ENCODE measurements around the gene PLXNA3.

The PLXNA3 gene

DNA sequence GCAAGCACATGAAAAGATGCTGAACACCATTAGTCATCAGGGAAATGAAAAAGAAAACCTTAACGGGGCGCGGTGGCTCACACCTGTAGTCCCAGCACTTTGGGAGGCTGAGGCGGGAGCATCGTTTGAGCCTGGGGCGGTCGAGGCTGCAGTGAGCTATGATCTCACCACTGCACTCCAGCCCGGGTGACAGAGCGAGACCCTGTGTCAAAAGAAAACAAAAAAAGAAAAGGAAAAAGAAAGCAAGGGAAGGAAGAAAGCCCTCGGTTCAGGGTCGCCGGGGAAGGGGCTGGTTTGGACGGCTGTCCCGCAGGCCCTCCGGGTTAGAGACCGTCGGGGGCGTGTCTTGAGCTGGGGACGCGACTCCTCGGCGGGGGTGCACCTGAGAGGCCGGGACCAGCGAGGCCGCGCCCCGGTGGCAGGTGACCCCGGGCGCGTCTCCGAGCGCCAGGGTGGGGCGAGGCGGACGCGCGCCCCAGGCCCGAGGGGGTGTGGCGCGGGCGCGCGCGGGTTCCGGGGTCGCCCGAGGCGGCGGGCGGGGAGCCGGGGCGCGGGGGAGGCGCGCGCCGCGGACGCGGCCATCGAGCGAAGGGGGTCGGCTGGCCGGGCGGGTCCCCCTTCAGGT is 478 bp upstream of the PLXNA3 start:
- in situ Hi-C loops (cut with MboI; ENCODE audit: low sequenced_read_pairs), result no loop called here

DNA sequence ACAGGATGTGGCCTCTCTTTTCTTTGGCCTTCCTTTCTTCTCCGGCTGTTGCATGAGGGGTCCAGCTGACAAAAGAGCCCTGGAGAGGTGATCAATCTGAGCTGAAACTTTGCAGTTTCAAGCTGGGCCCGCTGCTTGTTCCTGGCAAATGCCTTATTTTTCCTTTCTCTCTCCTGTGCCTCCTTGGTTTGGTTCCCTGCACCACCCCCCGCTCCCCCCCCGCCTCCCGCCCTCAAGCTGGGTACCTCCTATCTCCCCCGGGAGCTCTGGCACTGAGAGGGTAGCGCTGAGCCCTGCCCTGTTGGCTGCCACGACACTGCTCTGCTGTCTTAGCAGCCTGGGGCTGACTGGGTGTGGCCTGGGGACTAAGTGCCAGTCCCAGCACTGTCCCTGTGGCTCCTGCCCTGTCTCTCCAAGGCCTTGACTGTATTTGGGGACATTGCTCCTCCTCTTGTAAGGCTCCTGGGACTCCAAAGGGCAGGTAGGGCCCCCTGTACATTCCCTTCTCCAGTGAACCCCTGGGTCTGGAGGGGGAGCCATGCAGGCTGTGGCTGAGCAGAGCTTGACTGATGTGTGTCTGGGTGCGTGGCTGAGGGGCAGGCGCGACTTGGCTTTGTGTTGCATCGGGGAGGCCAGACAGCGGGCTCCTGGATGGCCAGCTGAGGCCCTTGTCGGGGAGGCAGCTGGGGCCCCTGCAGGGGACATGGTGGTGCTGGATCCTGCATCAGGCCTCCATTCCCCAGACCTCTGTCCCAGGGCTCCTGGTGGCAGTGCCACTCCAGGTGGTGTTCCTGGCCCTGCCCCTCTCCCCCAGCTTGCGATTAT is 1.1 kb downstream of the PLXNA3 start:
- in situ Hi-C loops (cut with MboI; ENCODE audit: low sequenced_read_pairs), result no loop called here

DNA sequence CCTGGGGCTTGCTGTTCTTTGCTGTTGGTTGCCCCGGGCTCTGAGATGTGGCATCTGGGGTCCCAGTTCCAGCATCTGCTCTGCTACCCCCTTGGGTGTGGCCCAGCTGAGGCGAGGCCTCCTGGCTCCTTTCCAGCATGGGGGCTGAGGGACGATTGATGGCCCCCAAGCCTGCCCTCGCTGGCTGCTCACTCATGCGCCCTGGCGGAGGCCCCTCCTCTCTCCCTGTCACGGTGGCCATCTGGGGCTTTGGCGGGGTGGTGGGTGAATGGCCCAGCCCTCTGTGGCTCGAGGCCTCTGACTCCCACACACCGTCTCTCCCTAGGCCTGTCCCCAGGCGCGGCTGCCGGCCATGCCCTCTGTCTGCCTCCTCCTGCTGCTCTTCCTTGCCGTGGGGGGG is 1.8 kb downstream of the PLXNA3 start:
- in situ Hi-C loops (cut with MboI; ENCODE audit: low sequenced_read_pairs), result no loop called here

DNA sequence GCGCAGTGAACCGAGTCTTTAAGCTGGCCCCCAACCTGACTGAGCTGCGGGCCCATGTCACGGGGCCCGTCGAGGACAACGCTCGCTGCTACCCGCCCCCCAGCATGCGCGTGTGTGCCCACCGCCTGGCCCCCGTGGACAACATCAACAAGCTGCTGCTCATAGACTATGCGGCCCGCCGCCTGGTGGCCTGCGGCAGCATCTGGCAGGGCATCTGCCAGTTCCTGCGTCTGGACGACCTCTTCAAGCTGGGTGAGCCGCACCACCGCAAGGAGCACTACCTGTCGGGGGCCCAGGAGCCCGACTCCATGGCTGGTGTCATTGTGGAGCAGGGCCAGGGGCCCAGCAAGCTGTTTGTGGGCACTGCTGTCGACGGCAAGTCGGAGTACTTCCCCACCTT is 2.2 kb downstream of the PLXNA3 start:
- in situ Hi-C loops (cut with MboI; ENCODE audit: low sequenced_read_pairs), result no loop called here

DNA sequence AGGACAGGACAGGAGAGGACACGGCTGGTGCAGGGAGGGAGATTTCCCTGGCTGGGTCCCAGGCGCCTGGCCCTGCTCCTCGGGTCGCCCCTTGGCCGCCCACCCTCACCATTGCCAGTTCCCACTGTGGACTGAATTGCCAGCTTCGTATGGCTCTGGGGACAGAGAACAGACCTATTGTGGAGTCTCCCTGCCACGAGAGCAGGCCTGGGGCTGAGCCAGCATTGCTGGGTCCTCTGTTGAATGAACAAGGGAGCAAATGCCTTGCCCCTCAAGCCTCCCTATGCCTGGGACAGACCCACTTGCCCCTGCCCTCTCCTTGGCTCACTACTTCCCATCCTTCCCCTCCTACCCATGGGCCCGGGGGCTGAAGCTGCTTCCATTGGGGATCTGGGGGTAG is 4.3 kb downstream of the PLXNA3 start:
- in situ Hi-C loops (cut with MboI; ENCODE audit: low sequenced_read_pairs), result no loop called here

DNA sequence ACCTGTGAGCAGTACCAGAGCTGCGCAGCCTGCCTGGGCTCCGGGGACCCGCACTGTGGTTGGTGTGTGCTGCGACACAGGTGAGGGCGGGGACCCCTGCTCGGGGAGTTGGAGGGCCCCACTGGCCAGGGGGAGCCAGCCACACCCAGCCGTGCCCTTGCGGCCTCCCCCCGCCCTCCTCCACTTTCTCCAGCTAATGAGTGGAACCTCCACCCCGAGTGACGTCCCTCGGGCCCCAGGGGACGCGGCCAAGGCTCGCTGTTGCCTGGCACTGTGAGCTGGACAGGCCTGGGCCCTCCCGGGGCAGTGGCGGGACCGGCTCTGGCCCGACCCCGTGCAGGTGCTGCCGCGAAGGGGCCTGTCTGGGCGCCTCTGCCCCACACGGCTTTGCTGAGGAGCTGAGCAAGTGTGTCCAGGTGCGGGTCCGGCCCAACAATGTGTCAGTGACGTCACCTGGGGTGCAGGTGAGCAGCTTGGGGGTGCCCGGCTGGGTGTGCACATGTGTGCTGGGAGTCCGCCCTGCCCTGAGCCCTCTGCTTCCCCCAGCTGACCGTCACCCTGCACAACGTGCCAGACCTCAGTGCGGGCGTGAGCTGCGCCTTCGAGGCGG is 5.6 kb downstream of the PLXNA3 start:
- in situ Hi-C loops (cut with MboI; ENCODE audit: low sequenced_read_pairs), result no loop called here

DNA sequence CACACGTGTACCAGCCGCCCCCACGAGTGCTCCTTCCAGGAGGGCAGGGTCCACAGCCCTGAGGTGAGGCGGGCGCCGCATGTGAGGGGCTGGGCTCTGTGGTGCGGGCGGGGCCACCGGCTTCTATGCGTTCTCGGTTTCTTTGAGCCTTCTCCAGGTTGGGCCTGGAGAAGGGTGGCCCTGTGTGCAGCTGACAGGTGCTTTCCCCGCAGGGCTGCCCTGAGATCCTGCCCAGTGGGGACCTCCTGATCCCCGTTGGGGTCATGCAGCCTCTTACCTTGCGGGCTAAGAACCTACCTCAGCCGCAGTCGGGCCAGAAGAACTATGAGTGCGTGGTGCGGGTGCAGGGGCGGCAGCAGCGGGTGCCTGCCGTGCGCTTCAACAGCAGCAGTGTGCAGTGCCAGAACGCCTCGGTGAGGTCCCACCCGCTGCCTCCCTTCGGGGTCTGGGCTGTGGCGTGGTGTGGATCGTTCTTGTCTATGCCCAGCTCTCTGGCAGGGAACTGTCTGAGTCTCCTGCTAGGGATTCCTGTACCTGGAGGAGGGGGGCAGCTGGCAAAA is 6.8 kb downstream of the PLXNA3 start:
- in situ Hi-C loops (cut with MboI; ENCODE audit: low sequenced_read_pairs), result no loop called here

DNA sequence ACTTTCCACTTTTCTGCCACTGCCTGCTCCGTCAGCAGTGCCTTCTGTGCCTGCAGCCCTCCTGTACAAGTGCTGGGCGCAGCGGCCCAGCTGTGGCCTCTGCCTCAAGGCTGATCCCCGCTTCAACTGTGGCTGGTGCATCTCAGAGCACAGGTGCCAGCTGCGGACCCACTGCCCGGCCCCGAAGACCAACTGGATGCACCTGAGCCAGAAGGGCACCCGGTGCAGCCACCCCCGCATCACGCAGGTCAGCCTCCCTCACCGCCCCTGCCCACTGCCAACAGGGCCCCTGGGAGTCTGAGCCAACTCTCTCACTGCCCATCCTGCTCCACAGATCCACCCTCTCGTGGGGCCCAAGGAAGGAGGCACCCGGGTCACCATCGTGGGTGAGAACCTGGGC is 7.5 kb downstream of the PLXNA3 start:
- in situ Hi-C loops (cut with MboI; ENCODE audit: low sequenced_read_pairs), result no loop called here

DNA sequence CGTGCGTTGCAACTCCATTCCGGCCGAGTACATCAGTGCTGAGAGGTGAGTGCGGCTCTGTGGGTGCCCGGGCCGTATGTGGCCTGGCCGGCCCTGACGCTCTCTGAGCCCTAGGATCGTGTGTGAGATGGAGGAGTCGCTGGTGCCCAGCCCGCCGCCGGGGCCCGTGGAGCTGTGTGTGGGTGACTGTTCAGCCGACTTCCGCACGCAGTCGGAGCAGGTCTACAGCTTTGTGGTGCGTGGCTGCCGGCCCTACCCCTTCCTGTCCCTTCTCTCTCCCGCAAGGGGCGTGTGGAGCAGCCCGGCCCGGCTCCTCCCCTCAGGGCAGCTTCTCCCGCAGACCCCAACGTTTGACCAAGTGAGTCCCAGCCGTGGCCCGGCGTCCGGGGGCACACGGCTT is 8.0 kb downstream of the PLXNA3 start:
- in situ Hi-C loops (cut with MboI; ENCODE audit: low sequenced_read_pairs), result no loop called here

DNA sequence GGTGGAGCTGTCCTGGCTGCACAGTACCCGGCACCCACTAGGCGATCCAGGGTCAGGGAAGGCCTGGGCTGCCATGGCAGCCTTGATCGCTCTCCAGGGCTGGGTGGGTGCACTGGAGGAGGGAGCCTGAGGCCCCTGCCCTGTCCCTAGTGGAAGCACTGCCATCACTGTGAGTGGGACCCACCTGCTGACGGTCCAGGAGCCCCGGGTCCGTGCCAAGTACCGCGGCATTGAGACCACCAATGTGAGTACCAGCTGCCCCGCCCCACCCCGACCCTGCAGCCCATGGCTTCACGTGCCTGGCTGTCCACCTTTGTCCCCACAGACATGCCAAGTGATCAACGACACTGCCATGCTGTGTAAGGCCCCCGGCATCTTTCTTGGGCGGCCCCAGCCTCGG is 8.8 kb downstream of the PLXNA3 start:
- in situ Hi-C loops (cut with MboI; ENCODE audit: low sequenced_read_pairs), result no loop called here

DNA sequence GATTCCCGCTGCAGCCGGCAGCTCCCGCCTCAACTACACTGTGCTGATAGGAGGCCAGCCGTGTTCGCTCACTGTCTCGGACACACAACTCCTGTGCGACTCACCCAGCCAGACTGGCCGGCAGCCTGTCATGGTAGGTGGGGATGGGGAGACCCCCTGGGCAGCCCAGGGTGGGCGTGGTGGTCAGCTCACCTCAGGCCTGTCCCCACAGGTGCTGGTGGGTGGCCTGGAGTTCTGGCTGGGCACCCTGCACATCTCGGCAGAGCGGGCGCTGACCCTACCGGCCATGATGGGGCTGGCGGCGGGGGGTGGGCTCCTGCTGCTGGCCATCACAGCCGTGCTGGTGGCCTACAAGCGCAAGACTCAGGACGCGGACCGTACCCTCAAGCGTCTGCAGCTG is 9.5 kb downstream of the PLXNA3 start:
- in situ Hi-C loops (cut with MboI; ENCODE audit: low sequenced_read_pairs), result no loop called here

DNA sequence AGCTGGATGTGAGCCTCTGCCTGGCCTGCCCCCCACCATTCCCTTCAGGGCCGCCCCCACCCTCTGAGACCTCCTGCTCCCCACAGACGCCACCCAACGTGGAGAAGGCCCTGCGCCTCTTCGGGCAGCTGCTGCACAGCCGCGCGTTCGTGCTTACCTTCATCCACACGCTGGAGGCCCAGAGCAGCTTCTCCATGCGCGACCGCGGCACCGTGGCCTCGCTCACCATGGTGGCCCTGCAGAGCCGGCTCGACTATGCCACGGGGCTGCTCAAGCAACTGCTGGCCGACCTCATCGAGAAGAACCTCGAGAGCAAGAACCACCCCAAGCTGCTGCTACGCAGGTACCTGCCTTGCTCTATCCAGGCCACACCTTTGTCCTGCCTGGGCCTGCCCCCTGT is 10.1 kb downstream of the PLXNA3 start:
- in situ Hi-C loops (cut with MboI; ENCODE audit: low sequenced_read_pairs), result no loop called here

DNA sequence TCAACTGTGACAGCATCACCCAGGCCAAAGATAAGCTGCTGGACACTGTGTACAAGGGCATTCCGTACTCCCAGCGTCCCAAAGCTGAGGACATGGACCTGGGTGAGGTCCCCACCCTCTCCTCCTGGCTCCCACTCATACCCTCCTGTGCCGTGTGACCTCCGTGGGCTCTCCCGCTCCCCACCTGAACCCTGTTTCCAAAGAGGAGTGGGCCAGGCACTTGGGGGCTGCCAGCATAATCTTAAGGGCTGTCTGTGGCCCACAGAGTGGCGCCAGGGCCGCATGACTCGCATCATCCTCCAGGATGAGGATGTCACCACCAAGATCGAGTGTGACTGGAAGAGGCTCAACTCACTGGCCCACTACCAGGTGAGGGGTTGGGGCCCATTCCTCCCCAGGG is 11.0 kb downstream of the PLXNA3 start:
- in situ Hi-C loops (cut with MboI; ENCODE audit: low sequenced_read_pairs), result no loop called here

DNA sequence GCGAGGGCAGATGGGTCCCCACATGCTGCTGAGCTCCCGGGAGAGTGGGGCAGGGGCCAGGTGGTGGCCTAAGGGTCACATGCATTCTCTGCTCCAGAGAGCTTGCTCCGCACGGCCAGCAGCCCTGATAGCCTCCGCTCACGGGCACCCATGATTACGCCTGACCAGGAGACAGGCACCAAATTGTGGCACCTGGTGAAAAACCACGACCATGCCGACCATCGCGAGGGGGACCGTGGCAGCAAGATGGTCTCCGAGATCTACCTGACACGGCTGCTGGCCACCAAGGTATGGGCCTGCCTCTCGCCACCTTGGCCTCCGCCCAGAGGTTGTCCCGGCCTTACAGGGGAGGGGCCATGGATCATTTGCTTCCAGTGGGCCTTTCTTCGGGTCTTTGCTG is 11.8 kb downstream of the PLXNA3 start:
- in situ Hi-C loops (cut with MboI; ENCODE audit: low sequenced_read_pairs), result no loop called here

DNA sequence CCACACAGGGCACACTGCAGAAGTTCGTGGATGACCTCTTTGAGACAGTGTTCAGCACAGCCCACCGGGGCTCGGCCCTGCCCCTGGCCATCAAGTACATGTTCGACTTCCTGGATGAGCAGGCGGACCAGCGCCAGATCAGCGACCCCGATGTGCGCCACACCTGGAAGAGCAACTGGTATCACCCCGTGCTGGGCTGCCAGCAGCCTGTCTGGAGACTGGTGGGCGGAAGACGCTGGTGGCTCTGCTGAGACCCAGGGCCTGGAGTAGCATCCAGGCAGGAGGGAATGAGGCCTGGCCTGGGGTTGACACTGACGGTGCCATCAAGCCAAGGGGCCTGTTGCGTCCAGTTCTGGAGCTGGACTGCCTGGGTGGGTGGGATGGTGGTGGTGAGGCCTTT is 12.4 kb downstream of the PLXNA3 start:
- in situ Hi-C loops (cut with MboI; ENCODE audit: low sequenced_read_pairs), result no loop called here

DNA sequence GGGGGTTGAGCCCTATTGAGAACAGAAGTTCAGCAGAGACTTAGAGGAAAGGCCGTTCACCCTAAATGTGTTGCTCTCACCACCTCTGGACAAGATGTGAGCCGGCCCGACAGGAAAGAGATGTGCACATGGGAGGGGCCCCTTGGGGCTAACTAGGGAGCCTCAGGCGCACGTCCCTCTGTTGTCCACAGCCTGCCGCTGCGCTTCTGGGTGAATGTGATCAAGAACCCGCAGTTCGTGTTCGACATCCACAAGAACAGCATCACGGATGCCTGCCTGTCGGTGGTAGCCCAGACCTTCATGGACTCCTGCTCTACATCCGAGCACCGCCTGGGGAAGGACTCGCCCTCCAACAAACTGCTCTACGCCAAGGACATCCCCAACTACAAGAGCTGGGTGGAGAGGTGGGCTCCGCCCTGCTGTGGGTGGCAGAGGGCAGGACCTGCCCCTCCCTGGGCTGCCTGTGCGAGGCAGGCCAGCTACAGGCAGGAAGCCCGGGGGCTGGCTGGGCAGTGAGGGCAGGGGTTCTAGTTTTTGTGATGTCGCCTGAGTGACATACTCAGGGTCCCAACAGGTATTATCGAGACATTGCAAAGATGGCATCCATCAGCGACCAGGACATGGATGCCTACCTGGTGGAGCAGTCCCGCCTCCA is 13.0 kb downstream of the PLXNA3 start:
- in situ Hi-C loops (cut with MboI; ENCODE audit: low sequenced_read_pairs), result no loop called here

DNA sequence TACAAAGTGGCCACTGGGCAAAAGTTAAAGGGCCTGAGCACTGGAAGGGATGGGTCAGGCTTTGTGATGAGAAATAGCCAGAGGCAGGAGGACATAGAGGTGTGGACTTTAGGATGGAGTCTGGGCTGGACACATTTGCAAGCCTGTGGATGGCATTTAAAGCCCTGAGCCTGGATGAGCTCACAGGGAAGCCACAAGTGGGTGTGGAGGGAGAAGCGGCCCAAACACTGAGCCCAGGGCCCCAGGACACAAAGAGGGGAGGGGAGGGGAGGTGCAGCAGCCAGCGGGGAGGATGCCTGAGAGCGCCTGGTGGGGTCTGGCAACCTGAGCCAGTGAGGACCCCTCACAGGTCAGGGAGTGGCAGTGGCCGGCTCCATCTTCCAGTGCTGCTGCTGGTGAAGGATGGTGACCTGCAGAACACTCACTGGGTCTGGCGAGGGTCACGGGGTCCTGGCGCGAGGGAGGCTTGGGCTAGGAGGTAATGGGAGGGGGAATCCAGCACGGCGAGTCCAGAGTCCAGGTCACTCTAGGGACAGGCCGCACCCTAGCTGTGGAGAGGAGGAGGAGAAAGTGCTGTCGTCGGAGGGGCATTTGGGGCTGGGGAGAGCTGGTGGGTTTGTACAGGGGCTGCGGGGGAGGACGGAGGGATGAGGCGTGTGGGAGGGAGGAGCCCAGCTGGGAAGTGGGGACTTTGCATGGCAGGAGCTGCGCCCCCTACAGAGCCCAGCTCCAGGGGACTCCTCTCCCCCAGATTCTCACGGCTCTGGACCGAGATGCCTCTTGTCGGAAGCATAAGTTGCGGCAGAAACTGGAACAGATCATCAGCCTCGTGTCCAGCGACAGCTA is 14.0 kb downstream of the PLXNA3 start:
- in situ Hi-C loops (cut with MboI; ENCODE audit: low sequenced_read_pairs), result no loop called here

DNA sequence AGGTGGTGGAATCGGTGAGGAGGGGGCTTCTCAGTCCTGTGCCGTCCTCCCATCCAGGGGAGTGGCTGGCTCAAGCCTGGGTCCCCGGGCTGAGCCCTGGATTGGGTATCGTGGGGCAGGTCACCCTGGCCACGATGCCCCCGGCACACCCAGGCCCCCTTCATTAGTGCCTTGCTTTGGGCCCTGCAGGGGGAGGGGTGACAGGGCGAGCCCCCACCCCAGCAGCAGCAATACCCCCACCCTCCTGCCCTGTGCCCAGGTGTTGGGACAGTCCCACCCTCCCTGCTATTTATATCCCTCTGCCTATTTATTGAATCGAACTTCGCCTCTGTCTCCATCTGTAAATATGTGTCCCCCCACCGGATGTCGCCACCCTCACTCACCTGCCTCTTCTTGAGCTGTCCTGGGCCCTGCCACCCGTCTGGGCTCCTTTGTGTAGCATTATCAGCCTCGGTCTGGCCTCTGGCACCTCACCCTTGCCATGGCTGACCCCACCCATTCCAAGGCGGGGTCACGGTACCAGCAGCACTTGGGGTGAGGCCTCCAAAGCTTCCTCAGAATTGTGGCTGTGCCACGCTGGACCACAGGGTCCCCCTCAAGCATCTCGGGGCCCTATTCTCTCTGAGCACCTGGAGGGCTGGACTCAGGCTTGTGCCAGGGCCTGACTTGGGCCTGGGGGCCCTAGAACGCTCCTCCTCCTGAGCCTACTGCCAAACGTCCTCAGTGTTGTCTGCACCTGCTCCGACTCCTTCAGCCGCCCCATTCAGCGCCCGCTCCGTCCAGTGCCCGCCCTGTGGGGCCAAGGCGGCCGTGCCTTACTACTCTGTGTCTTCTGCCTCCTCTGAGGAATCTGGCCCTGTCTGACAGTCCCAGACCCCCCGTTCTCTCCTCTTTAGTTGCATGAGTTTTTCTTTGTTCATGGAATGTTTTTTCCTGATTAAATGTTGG is 14.9 kb downstream of the PLXNA3 start:
- in situ Hi-C loops (cut with MboI; ENCODE audit: low sequenced_read_pairs), result no loop called here

DNA sequence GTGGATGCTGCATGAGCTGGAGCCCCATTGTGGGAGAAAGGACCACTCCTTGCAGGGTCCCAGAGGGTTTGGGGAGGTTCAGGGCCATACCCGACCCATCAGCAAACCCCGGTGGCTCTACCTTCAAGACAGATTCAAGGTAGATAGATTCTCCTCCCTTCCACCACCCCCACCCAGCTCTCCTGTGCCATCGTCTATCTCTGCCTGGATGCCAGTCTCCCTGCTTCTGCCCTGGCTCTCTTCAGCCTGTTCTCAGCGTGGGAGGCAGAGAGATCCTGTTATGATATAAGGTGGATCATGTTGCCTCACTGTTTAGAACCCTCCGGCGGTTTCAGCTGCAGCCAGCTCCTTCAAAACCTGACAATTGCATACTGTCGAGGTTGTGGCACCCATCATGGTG is 15.6 kb downstream of the PLXNA3 start:
- in situ Hi-C loops (cut with MboI; ENCODE audit: low sequenced_read_pairs), result no loop called here
